Naive thymus-derived CD4-positive, alpha-beta T cell (primary cell): ENCODE results near the gene CLCN3. TPM values are rescaled to one million over a fixed set of nuclear protein-coding genes. Genes with fewer than 3 reads are reported as not detected.
A peak's percentile ranks its signal among the peaks of the same experiment; 100 is the strongest.

ENCODE experiments used
- ATAC-seq: fragments of 150-1000 bp; cut with Tn5 transposase; 2 replicates; pipeline ENCODE4 v1.10.0; 2021; ENCODE audit warnings: mild to moderate bottlenecking, moderate library complexity
- CTCF ChIA-PET: fragments of 350-600 bp; sonication (Branson Sonifier 250); formaldehyde crosslinking; loops from one replicate; lab custom pipeline; 2021; ENCODE audit warnings: antibody characterized with exemption; lab: Charles Lee
- POLR2A ChIA-PET: fragments of 350-600 bp; sonication (Branson Sonifier 250); formaldehyde crosslinking; loops from one replicate; lab custom pipeline; 2021; ENCODE audit warnings: antibody characterized with exemption, inconsistent platforms; lab: Charles Lee
- DNase-seq, 9 donors: peaks; one replicate each; pipeline versions ENCODE4 v3.0.0 to v3.0.0-alpha.2; 2020 to 2022; ENCODE audit warnings: mixed read lengths in 1 of 9
- H3K27ac ChIP-seq: one replicate; pipeline ENCODE4 v1.7.0; 2013; ENCODE audit warnings: mild to moderate bottlenecking, low read depth, low read length, moderate library complexity
- H3K27me3 ChIP-seq, 2 donors: one replicate each; pipeline ENCODE4 v1.7.0; 2013; ENCODE audit warnings: low read length in 2 of 2, mild to moderate bottlenecking in 2 of 2, moderate library complexity in 2 of 2; ENCODE audit not compliant: control insufficient read depth in 2 of 2, insufficient read depth in 2 of 2
- H3K36me3 ChIP-seq, 3 experiments: 1 replicate in 2 of 3; 2 replicates in 1 of 3; pipeline ENCODE4 v1.7.0; 2013; ENCODE audit warnings: low read length in 3 of 3, mild to moderate bottlenecking in 3 of 3, moderate library complexity in 1 of 3; ENCODE audit not compliant: insufficient read depth in 3 of 3, control insufficient read depth in 2 of 3
- H3K4me1 ChIP-seq, 2 donors: one replicate each; pipeline ENCODE4 v1.7.0; 2013; ENCODE audit warnings: low read length in 2 of 2, mild to moderate bottlenecking in 2 of 2, moderate library complexity in 1 of 2; ENCODE audit not compliant: control insufficient read depth in 2 of 2, insufficient read depth in 2 of 2
- H3K4me3 ChIP-seq: 2 replicates; pipeline ENCODE4 v1.7.0; 2013; ENCODE audit warnings: mild to moderate bottlenecking, low read length
- H3K9me3 ChIP-seq, 3 experiments: 1 replicate in 2 of 3; 2 replicates in 1 of 3; pipeline ENCODE4 v1.7.0; 2013; ENCODE audit warnings: low read length in 3 of 3; ENCODE audit not compliant: control insufficient read depth in 2 of 3
- H3K27ac Mint-ChIP-seq, 9 donors: one replicate each; pipeline ENCODE4 v1.8.0; 2020 to 2022; ENCODE audit warnings: mixed read lengths in 9 of 9, mild to moderate bottlenecking in 8 of 9, moderate library complexity in 5 of 9, inconsistent platforms in 2 of 9
- H3K27me3 Mint-ChIP-seq, 5 donors: one replicate each; pipeline ENCODE4 v1.8.0; 2021 to 2022; ENCODE audit warnings: mixed read lengths in 5 of 5, mild to moderate bottlenecking in 1 of 5
- H3K36me3 Mint-ChIP-seq, 5 donors: one replicate each; pipeline ENCODE4 v1.8.0; 2020 to 2022; ENCODE audit warnings: mixed read lengths in 5 of 5, mild to moderate bottlenecking in 3 of 5, inconsistent platforms in 1 of 5
- H3K4me1 Mint-ChIP-seq, 7 donors: one replicate each; pipeline ENCODE4 v1.8.0; 2020 to 2022; ENCODE audit warnings: mixed read lengths in 7 of 7, mild to moderate bottlenecking in 3 of 7, inconsistent platforms in 1 of 7
- H3K4me3 Mint-ChIP-seq, 10 donors: one replicate each; pipeline ENCODE4 v1.8.0; 2020 to 2022; ENCODE audit warnings: mild to moderate bottlenecking in 10 of 10, mixed read lengths in 10 of 10, moderate library complexity in 6 of 10, inconsistent platforms in 2 of 10
- H3K9me3 Mint-ChIP-seq, 11 donors: one replicate each; pipeline ENCODE4 v1.8.0; 2020 to 2022; ENCODE audit warnings: mixed read lengths in 11 of 11, mild to moderate bottlenecking in 4 of 11, inconsistent platforms in 1 of 11, moderate library complexity in 1 of 11
- intact Hi-C, 2 donors: fragments of 100-400 bp; cut with micrococcal nuclease; formaldehyde crosslinking; loops; one replicate each; pipeline ENCODE4 v1.15.1; 2023
- polyA plus RNA-seq, 2 donors: library from polyadenylated mRNA; unstranded; fragments of 300-500 nt; fragmentation: Illumina TruSeq; gene quantifications; one replicate each; pipeline ENCODE4 v1.2.3, GENCODE V29; 2021
- total RNA-seq, 6 experiments: library from RNA in 5 of 6; stranded (reverse) in 5 of 6; gene quantifications; 1 replicate in 5 of 6; 2 replicates in 1 of 6; pipeline ENCODE4 v1.2.3 and lab custom pipeline; 2021 to 2026

The CLCN3 gene
- total and polyA plus RNA-seq, 7 experiments from 2014 or later, result 7.6 to 35.0 (median 18.3) TPM

GRCh38 chr4:169616846-169617245, 3.5 kb upstream of the CLCN3 start:
- ChIA-PET CTCF (no interaction called here), POLR2A (no interaction called here)
- H3K27me3 ChIP-seq, result no peaks in the 10 kb centered on the region
- Mint-ChIP-seq H3K36me3 (no peaks in the 10 kb centered on the region), H3K27ac (peak overlapping the region in 8 of 9 donors; percentile 23 to 98 (median 80)), H3K4me3 (no peak overlapping the region), H3K27me3 (no peaks in the 10 kb centered on the region), H3K4me1 (peaks cover 11 to 68% (median 50%) of the 10 kb centered on the region in 7 donors), H3K9me3 (no peaks in the 10 kb centered on the region)
- peaks cover 13 to 29% of the 10 kb centered on the region in 2 donors for H3K4me1 ChIP-seq
- H3K27ac ChIP-seq, result no peak overlapping the region
- ATAC-seq (no peak), DNase-seq (no peak)
- intact Hi-C loops, result no loop called here
- no peak overlapping the region for H3K4me3 ChIP-seq
- no peaks in the 10 kb centered on the region for H3K9me3 ChIP-seq
- peaks cover 0 to 11% (median 0%) of the 10 kb centered on the region in 3 experiments for H3K36me3 ChIP-seq

GRCh38 chr4:169617306-169617705, 3.1 kb upstream of the CLCN3 start:
- Histone ChIP-seq H3K4me3 (no peak overlapping the region), H3K36me3 (peaks cover 0 to 9% (median 0%) of the 10 kb centered on the region in 3 experiments), H3K4me1 (peaks cover 17 to 34% of the 10 kb centered on the region in 2 donors), H3K27ac (no peak overlapping the region), H3K27me3 (no peaks in the 10 kb centered on the region), H3K9me3 (no peaks in the 10 kb centered on the region)
- Mint-ChIP-seq H3K27me3 (no peaks in the 10 kb centered on the region), H3K36me3 (no peaks in the 10 kb centered on the region), H3K4me3 (peak overlapping the region in 1 of 10 donors; percentile 56), H3K9me3 (no peaks in the 10 kb centered on the region), H3K27ac (peak overlapping the region in 8 of 9 donors; percentile 54 to 99 (median 88)), H3K4me1 (peaks cover 15 to 68% (median 52%) of the 10 kb centered on the region in 7 donors)
- ATAC-seq, result no peak
- intact Hi-C loops, result no loop called here
- DNase-seq, result no peak
- ChIA-PET POLR2A (no interaction called here), CTCF (no interaction called here)

DNA sequence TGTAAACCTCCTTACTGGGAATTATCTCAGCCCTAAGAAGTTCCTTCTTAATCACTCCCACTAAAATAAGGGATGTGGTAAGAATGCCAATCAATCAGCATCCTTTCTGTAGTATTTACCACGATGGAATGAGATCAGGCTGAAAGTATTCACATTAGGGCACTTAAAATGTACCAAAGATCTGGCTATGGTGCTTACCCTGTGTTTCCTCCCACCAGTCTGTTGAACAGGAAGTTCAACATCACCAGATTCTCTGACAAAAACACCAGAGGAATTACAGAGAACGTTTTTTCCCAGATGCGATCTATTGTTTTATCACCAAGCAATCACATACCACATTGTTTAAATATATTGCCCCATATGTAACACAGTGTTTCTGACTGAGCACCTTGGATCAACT, 2.1 kb upstream of the CLCN3 start:
- ChIA-PET POLR2A (interaction anchor here (0.9 to 3.1 kb wide), 2 partner anchors 10 to 42 kb away, joined by 3 to 15 read pairs; no protein-coding TSS in a partner anchor), CTCF (no interaction called here)
- Histone ChIP-seq H3K27ac (peak overlapping the region; percentile 96), H3K36me3 (peaks cover 0 to 7% (median 0%) of the 10 kb centered on the region in 3 experiments), H3K27me3 (no peaks in the 10 kb centered on the region), H3K4me3 (no peak overlapping the region), H3K9me3 (no peaks in the 10 kb centered on the region), H3K4me1 (peaks cover 26 to 35% of the 10 kb centered on the region in 2 donors)
- ATAC-seq (no peak), DNase-seq (peak in 7 of 9 donors; percentile 5 to 42 (median 26))
- no peaks in the 10 kb centered on the region for H3K36me3 Mint-ChIP-seq
- H3K9me3 Mint-ChIP-seq, result no peaks in the 10 kb centered on the region
- H3K27ac Mint-ChIP-seq, result peak overlapping the region; percentile 88 to 99 (median 98)
- H3K4me3 Mint-ChIP-seq, result peak overlapping the region; percentile 58 to 99 (median 98)
- H3K27me3 Mint-ChIP-seq, result no peaks in the 10 kb centered on the region
- intact Hi-C loops, result no loop called here
- H3K4me1 Mint-ChIP-seq, result peaks cover 16 to 68% (median 54%) of the 10 kb centered on the region in 7 donors

DNA sequence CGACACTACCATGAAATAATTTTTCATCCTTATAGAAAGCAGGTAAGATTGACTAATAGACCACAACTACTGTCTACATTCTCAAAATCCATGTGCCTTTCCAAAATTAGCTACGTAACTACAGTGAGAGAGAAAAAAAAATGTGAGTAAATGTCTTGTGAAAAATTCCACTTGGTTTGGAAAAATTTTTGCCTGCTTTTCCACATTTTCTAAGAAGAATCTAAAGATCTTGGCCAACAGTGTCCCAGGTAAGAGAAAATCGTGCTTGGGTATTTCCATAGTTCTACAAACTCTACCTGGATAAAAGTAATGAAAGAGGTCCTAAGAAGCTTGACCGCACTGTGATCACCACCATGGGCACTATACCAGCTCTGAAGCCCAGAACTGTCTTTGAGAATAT, 1.4 kb upstream of the CLCN3 start:
- no peak for ATAC-seq
- H3K9me3 ChIP-seq, result no peaks in the 10 kb centered on the region

DNA sequence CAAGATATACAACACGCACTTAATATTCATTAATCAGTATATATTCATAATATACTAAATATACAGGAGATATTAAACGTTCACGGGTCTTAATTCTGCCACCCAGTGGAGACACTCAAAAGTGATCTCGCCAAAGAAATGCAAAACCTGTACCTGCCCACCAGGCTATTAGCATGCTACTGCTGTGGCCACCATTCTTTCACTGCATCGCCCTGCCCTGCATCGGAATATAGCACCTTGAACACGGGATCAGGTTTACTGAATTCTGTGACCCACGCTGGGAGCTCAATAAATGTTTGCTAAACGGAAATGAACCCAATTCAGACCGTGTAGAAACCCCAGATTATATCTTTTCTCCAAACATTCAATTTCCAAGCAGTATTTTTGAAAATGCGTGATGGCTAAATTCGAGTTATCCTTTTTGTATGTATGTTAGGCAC, 840 bp upstream of the CLCN3 start:
- intact Hi-C loops, result loop anchor here in 1 of 2 donors (1.0 kb wide), 1 partner anchor 1139 kb away; the partner anchor contains the start of gene DDX60L
- peaks cover 21 to 72% (median 56%) of the 10 kb centered on the region in 7 donors for H3K4me1 Mint-ChIP-seq
- H3K27ac Mint-ChIP-seq, result peak overlapping the region; percentile 88 to 99 (median 98)

More for the DNA sequence above, 1.4 kb upstream of the CLCN3 start:
- peak overlapping the region; percentile 88 to 99 (median 98) for H3K27ac Mint-ChIP-seq
- H3K4me1 ChIP-seq, result peaks cover 26 to 32% of the 10 kb centered on the region in 2 donors
- H3K27ac ChIP-seq, result peak overlapping the region; percentile 96
- peak overlapping the region; percentile 8 for H3K4me3 ChIP-seq
- H3K4me1 Mint-ChIP-seq, result peaks cover 21 to 72% (median 56%) of the 10 kb centered on the region in 7 donors
- ChIA-PET POLR2A (interaction anchor here (0.9 to 3.4 kb wide), 3 partner anchors 7 to 41 kb away, joined by 3 to 16 read pairs (median 15); partner anchors contain the start of gene NEK1), CTCF (no interaction called here)
- peak overlapping the region; percentile 89 to 99 (median 98) for H3K4me3 Mint-ChIP-seq
- no peaks in the 10 kb centered on the region for H3K27me3 Mint-ChIP-seq
- intact Hi-C loops, result loop anchor here in 1 of 2 donors (1.0 kb wide), 1 partner anchor 1139 kb away; the partner anchor contains the start of gene DDX60L
- no peaks in the 10 kb centered on the region for H3K27me3 ChIP-seq
- H3K36me3 Mint-ChIP-seq, result peaks cover 0 to 4% (median 0%) of the 10 kb centered on the region in 5 donors
- no peak for DNase-seq
- H3K36me3 ChIP-seq, result peaks cover 0 to 7% (median 0%) of the 10 kb centered on the region in 3 experiments
- H3K9me3 Mint-ChIP-seq, result no peaks in the 10 kb centered on the region

DNA sequence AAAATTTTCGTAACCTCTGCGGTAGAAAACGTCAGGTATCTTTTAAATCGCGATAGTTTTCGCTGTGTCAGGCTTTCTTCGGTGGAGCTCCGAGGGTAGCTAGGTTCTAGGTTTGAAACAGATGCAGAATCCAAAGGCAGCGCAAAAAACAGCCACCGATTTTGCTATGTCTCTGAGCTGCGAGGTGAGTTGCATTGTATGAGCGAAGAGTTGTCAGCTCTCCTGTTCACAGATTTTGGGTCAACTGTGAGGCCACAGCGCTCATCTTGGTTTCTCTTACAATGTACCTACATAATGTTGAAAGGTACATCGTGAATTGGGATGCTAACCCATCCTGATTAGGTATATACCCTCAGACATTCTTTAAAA, 486 bp downstream of the CLCN3 start:
- peaks cover 0 to 7% (median 0%) of the 10 kb centered on the region in 3 experiments for H3K36me3 ChIP-seq
- H3K36me3 Mint-ChIP-seq, result peaks cover 0 to 4% (median 0%) of the 10 kb centered on the region in 5 donors
- no peaks in the 10 kb centered on the region for H3K27me3 ChIP-seq
- ChIA-PET CTCF (interaction anchor here (2.1 kb wide), 1 partner anchor 8 kb away, joined by 6 read pairs; the partner anchor contains the start of gene NEK1), POLR2A (interaction anchor here (3.1 to 3.4 kb wide), 2 partner anchors 9 to 39 kb away, joined by 15 to 16 read pairs; partner anchors contain the start of gene NEK1)
- peak in 3 of 9 donors; percentile 8 to 50 (median 34) for DNase-seq
- no peaks in the 10 kb centered on the region for H3K27me3 Mint-ChIP-seq
- peak overlapping the region; percentile 88 to 99 (median 98) for H3K27ac Mint-ChIP-seq
- H3K9me3 ChIP-seq, result no peaks in the 10 kb centered on the region
- peak overlapping the region; percentile 92 for H3K4me3 ChIP-seq
- intact Hi-C loops, result loop anchor here (1.0 to 2.0 kb wide), 8 partner anchors 9 to 698 kb away; partner anchors contain the start of genes CBR4 (in 2 of the 2), HPF1 (in 2 of the 2) and NEK1 (in 2 of the 2)
- H3K4me1 ChIP-seq, result peaks cover 26 to 32% of the 10 kb centered on the region in 2 donors
- H3K27ac ChIP-seq, result peak overlapping the region; percentile 96
- H3K4me3 Mint-ChIP-seq, result peak overlapping the region; percentile 89 to 99 (median 98)
- no peaks in the 10 kb centered on the region for H3K9me3 Mint-ChIP-seq
- no peak for ATAC-seq
- peaks cover 28 to 82% (median 66%) of the 10 kb centered on the region in 7 donors for H3K4me1 Mint-ChIP-seq

More for the DNA sequence above, 840 bp upstream of the CLCN3 start:
- H3K36me3 Mint-ChIP-seq, result peaks cover 0 to 4% (median 0%) of the 10 kb centered on the region in 5 donors
- Histone ChIP-seq H3K36me3 (peaks cover 0 to 7% (median 0%) of the 10 kb centered on the region in 3 experiments), H3K9me3 (no peaks in the 10 kb centered on the region), H3K4me3 (peak overlapping the region; percentile 92), H3K27me3 (no peaks in the 10 kb centered on the region), H3K4me1 (peaks cover 26 to 32% of the 10 kb centered on the region in 2 donors), H3K27ac (peak overlapping the region; percentile 96)
- CTCF ChIA-PET, result interaction anchor here (0.5 kb wide), 1 partner anchor 420 kb away, joined by 4 read pairs; no protein-coding TSS in a partner anchor
- ATAC-seq (peak; percentile 50), DNase-seq (peak in 6 of 9 donors; percentile 19 to 61 (median 54))
- H3K27me3 Mint-ChIP-seq, result no peaks in the 10 kb centered on the region
- peak overlapping the region; percentile 89 to 99 (median 98) for H3K4me3 Mint-ChIP-seq
- POLR2A ChIA-PET, result interaction anchor here (0.6 to 3.4 kb wide), 5 partner anchors 8 to 406 kb away, joined by 3 to 16 read pairs (median 4); partner anchors contain the start of gene NEK1
- no peaks in the 10 kb centered on the region for H3K9me3 Mint-ChIP-seq
